Hepatocyte (in vitro differentiated cells): ENCODE results near the gene HMGB1. TPM values are rescaled to one million over a fixed set of nuclear protein-coding genes. Genes with fewer than 3 reads are reported as not detected.

Experiments
- DNase-seq: peaks from one replicate; pipeline ENCODE4 v3.0.0-alpha.2; 2016; ENCODE audit warnings: low spot score
- H2AFZ ChIP-seq: fragments of 200-600 bp; sonication (generic); 2 replicates; pipeline ENCODE4 v1.6.0; 2016; ENCODE audit warnings: antibody characterized with exemption, mild to moderate bottlenecking
- H3K27ac ChIP-seq: fragments of 200-600 bp; sonication (generic); 2 replicates; pipeline ENCODE4 v1.5.1; 2016; ENCODE audit warnings: mild to moderate bottlenecking
- H3K27me3 ChIP-seq: fragments of 200-600 bp; sonication (generic); 2 replicates; pipeline ENCODE4 v1.6.1; 2016
- H3K36me3 ChIP-seq: fragments of 200-600 bp; sonication (generic); replicated peaks from 2 replicates; pipeline ENCODE4 v1.5.1; 2016; ENCODE audit warnings: low read depth; ENCODE audit not compliant: insufficient read depth
- H3K4me1 ChIP-seq: fragments of 200-600 bp; sonication (generic); 2 replicates; pipeline ENCODE4 v1.5.1; 2016; ENCODE audit warnings: mild to moderate bottlenecking, moderate library complexity; ENCODE audit not compliant: insufficient read depth
- H3K4me2 ChIP-seq: fragments of 200-600 bp; sonication (generic); 2 replicates; pipeline ENCODE4 v1.6.0; 2016
- H3K4me3 ChIP-seq: fragments of 200-600 bp; sonication (generic); 2 replicates; pipeline ENCODE4 v1.5.1; 2016; ENCODE audit warnings: mild to moderate bottlenecking
- H3K79me2 ChIP-seq: fragments of 200-600 bp; sonication (generic); 2 replicates; pipeline ENCODE4 v1.6.0; 2017; ENCODE audit warnings: mild to moderate bottlenecking
- H3K9me2 ChIP-seq: fragments of 200-600 bp; sonication (generic); replicated peaks from 2 replicates; pipeline ENCODE4 v1.6.0; 2017; ENCODE audit warnings: mild to moderate bottlenecking; ENCODE audit not compliant: insufficient read depth
- H3K9me3 ChIP-seq: fragments of 200-600 bp; sonication (generic); 2 replicates; pipeline ENCODE4 v1.5.1; 2016; ENCODE audit warnings: low read depth, mild to moderate bottlenecking
- H4K20me1 ChIP-seq: fragments of 200-600 bp; sonication (generic); 2 replicates; pipeline ENCODE4 v1.6.0; 2016; ENCODE audit warnings: mild to moderate bottlenecking; ENCODE audit not compliant: insufficient read depth, poor library complexity, severe bottlenecking
- EZH2 ChIP-seq: fragments of 200-600 bp; sonication (generic); IDR thresholded peaks from 2 replicates; pipeline ENCODE4 v1.6.1; 2016; ENCODE audit warnings: antibody characterized with exemption, mild to moderate bottlenecking, borderline replicate concordance
- EZH2phosphoT487 ChIP-seq: fragments of 200-600 bp; sonication (generic); IDR thresholded peaks from one replicate; pipeline ENCODE4 v1.6.1; 2018; ENCODE audit warnings: antibody characterized with exemption, mild to moderate bottlenecking, low read depth, moderate library complexity; ENCODE audit not compliant: unreplicated experiment, severe bottlenecking
- WGBS: methylation state at CpG from one replicate; pipeline ENCODE4 v1.1.6; 2016; ENCODE audit warnings: low lambda C conversion rate; ENCODE audit errors: missing lambda C conversion rate; 5-methylcytosine and 5-hydroxymethylcytosine counted together
- polyA plus RNA-seq: library from polyadenylated mRNA; unstranded; fragments of >200 nt; fragmentation: Nextera tagmentation; extraction: Ambion mirVana; gene quantifications from 2 replicates; pipeline ENCODE4 v1.2.1, GENCODE V29; 2016
- total RNA-seq: library from RNA; depleted of rRNA; stranded (reverse); fragments of >200 nt; gene quantifications from 2 replicates; pipeline ENCODE4 v1.2.3, GENCODE V29; 2014
- TF ChIP-seq, protein P1 (sequence below): fragments of 200-600 bp; sonication (generic); IDR thresholded peaks from 2 replicates; pipeline ENCODE4 v1.5.1; 2016; ENCODE audit warnings: antibody characterized with exemption, mild to moderate bottlenecking; ENCODE audit not compliant: poor library complexity

HMGB1 gene
- total and polyA plus RNA-seq, 2 experiments from 2014 or later = 372 to 416 TPM

- WGBS = 84% methylated on average over 3 of the region's 3 CpGs
Measured at GRCh38 chr13:30423891-30424290, 41.8 kb downstream of the HMGB1 start.

GRCh38 chr13:30422054-30422839, 43.5 kb downstream of the HMGB1 start, which contains the start of gene UBE2L5:
Gene UBE2L5 (plus strand): TSS chr13:30422493. CDS start chr13:30427991, 5,498 bp downstream.
- Histone ChIP-seq H3K79me2 (no peaks in the 10 kb centered on the region), H3K9me2 (no peaks in the 10 kb centered on the region), H3K36me3 (no peaks in the 10 kb centered on the region), H3K27ac (peak within 1 kb of the TSS; percentile 89), H4K20me1 (no peaks in the 10 kb centered on the region), H3K27me3 (no peaks in the 10 kb centered on the region), H3K4me1 (peaks cover 5% of the 10 kb centered on the region), H3K9me3 (no peaks in the 10 kb centered on the region), H2AFZ (peak within 1 kb of the TSS; percentile 93), H3K4me3 (peak within 1 kb of the TSS; percentile 67), H3K4me2 (peak within 1 kb of the TSS; percentile 93)
- 2% methylated on average over 30 of the region's 57 CpGs for WGBS
- peak; percentile 90 for DNase-seq
- TF ChIP-seq, protein P1, sequence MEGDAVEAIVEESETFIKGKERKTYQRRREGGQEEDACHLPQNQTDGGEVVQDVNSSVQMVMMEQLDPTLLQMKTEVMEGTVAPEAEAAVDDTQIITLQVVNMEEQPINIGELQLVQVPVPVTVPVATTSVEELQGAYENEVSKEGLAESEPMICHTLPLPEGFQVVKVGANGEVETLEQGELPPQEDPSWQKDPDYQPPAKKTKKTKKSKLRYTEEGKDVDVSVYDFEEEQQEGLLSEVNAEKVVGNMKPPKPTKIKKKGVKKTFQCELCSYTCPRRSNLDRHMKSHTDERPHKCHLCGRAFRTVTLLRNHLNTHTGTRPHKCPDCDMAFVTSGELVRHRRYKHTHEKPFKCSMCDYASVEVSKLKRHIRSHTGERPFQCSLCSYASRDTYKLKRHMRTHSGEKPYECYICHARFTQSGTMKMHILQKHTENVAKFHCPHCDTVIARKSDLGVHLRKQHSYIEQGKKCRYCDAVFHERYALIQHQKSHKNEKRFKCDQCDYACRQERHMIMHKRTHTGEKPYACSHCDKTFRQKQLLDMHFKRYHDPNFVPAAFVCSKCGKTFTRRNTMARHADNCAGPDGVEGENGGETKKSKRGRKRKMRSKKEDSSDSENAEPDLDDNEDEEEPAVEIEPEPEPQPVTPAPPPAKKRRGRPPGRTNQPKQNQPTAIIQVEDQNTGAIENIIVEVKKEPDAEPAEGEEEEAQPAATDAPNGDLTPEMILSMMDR = no peak
- TF ChIP-seq EZH2phosphoT487 (no peak), EZH2 (no peak)

More at GRCh38 chr13:30423891-30424290, 41.8 kb downstream of the HMGB1 start:
- TF ChIP-seq EZH2 (no peak), EZH2phosphoT487 (no peak)
- TF ChIP-seq, protein P1 = no peak
- Histone ChIP-seq H3K4me2 (no peak overlapping the region), H3K9me3 (no peaks in the 10 kb centered on the region), H2AFZ (no peak overlapping the region), H3K27ac (no peak overlapping the region), H3K9me2 (no peaks in the 10 kb centered on the region), H4K20me1 (no peaks in the 10 kb centered on the region), H3K79me2 (no peaks in the 10 kb centered on the region), H3K4me1 (peaks cover 5% of the 10 kb centered on the region), H3K27me3 (no peaks in the 10 kb centered on the region), H3K4me3 (no peak overlapping the region), H3K36me3 (no peaks in the 10 kb centered on the region)
- DNase-seq = no peak

DNA sequence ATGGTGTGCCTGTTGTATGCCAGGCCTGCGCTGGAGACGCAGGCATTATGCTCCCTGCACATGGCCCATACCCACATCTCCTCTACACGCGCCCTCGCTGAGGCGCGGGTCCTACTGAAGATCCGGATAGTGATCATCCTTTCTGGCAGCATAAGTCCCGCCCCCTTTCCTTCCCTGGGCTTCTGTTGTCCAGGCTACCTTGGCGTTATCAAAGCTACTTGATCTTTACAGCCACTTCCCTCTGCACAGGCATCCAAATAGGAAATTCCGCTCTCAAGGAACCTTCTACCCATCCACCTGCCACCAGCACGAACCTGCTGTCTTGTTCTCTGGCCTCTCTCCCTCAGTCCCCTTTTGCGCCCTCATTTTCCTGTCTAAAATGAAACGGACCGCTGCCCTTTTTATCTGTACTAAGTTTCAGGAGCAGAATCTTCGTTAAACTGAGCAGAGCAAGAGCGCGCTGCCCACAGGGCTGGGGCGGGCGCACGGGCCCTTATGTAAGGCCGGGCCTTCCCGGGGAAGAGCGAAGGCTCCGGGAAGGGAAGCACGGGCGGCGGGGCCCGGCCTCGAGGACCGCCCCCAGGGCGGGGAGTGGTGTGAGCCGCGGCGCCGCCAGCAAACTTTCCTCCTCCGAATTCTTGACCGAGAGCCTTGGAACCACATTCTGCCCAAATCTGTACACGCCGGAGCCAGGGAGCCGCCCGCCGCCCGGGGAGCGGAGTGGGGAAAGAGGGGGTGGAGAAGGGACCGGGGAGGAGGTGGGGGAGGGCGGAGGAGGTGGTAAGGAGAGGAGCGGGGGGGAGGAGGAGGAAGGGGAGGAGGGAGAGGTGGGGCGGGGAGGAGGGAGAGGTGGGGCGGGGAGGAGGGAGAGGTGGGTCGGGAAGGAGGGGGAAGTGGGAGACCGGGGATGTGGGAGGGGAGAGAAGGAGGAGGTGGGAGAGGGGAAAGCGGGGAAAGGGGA, 44.4 kb downstream of the HMGB1 start:
- Histone ChIP-seq H3K4me3 (peak overlapping the region; percentile 67), H3K79me2 (no peaks in the 10 kb centered on the region), H3K4me1 (peaks cover 5% of the 10 kb centered on the region), H3K27ac (peak overlapping the region; percentile 89), H3K36me3 (no peaks in the 10 kb centered on the region), H3K4me2 (peak overlapping the region; percentile 93), H4K20me1 (no peaks in the 10 kb centered on the region), H3K9me3 (no peaks in the 10 kb centered on the region), H3K27me3 (no peaks in the 10 kb centered on the region), H3K9me2 (no peaks in the 10 kb centered on the region), H2AFZ (peak overlapping the region; percentile 93)
- TF ChIP-seq EZH2phosphoT487 (no peak), EZH2 (no peak)
- TF ChIP-seq, protein P1 = no peak
- 5% methylated on average over 32 of the region's 53 CpGs for WGBS
- peak; percentile 88 for DNase-seq
